DMS53 treated with DMSO at 0.1 percent for 48 hours (cell line): Measurements from ENCODE around the gene EMILIN1.

ENCODE experiments used
- DNase-seq: peaks from one replicate; lab custom pipeline; 2025; ENCODE audit not compliant: unreplicated experiment; lab: John Stamatoyannopoulos, UW

Gene EMILIN1

DNA sequence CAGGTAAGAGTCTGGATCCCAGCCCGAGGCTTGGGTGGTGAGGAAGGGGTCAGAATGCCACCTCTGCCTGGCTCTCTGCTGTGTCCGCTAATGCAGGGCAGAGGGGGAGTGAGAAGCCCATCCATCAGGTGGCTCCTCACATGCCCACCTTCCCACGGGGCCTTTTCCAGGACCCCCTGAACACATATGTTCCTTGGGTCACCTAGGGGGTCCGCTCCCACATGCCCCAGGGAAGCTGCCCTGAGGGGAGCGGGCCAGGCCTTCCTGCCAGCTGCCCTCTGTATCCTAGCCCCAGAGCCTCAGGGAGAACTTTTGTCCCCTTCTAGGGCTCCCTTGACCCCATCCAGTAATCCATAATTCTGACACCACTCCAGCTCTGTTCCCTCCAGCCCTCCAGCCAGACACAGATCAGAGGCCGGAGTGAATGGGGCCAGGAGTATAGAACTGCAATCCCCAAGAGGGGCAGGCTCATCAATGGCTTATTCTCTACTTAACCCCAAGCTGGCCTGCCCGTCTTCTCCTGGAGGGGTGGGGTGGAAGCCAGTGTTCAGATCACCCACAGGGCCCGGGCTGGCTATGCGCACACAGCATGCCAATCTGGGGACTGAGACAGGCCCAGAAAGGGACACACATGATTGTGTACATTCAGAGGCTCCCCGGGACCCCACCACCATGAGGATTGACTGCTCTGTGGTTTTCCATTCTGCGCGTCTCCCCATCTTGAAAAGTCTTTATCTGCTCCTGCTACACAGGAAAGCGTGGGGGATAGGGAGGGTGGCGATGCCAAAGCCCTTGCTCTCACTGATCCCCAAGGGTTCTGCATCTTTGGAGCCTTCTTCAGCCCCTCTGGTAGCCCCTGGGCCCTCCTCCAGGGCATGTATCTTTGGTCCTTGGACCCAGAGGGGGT, 1.1 kb downstream of the EMILIN1 start:
- no peak for DNase-seq

DNA sequence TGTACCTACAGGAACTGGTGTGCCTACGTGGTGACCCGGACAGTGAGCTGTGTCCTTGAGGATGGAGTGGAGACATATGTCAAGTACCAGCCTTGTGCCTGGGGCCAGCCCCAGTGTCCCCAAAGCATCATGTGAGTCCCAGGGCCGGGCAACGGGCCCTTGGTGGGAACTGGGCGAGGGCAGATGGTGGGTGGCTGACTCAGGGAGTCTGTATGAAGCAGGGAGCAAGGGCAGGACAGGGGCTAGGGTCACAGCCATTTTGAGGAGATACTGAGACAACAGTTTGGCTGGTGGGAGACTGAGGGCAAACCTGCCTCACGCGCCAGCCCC, 1.7 kb downstream of the EMILIN1 start:
- no peak for DNase-seq

DNA sequence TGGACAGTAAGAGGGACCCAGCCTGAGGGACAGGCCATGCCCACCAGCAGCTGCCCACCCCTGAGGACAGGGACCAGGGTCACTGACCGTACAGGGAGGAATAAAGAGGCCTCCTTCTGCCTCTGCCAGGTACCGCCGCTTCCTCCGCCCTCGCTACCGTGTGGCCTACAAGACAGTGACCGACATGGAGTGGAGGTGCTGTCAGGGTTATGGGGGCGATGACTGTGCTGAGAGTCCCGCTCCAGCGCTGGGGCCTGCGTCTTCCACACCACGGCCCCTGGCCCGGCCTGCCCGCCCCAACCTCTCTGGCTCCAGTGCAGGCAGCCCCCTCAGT, 2.2 kb downstream of the EMILIN1 start:
- DNase-seq, result no peak

DNA sequence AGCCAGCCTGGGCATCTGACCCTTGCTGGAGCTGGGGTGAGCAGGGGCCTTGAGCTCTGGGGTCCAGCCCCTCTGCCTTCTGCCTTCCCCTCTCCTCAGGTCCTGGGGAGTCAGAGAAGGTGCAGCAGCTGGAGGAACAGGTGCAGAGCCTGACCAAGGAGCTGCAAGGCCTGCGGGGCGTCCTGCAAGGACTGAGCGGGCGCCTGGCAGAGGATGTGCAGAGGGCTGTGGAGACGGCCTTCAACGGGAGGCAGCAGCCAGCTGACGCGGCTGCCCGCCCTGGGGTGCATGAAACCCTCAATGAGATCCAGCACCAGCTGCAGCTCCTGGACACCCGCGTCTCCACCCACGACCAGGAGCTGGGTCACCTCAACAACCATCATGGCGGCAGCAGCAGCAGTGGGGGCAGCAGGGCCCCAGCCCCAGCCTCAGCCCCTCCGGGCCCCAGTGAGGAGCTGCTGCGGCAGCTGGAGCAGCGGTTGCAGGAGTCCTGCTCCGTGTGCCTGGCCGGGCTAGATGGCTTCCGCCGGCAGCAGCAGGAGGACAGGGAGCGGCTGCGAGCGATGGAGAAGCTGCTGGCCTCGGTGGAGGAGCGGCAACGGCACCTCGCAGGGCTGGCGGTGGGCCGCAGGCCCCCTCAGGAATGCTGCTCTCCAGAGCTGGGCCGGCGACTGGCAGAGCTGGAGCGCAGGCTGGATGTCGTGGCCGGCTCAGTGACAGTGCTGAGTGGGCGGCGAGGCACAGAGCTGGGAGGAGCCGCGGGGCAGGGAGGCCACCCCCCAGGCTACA, 3.8 kb downstream of the EMILIN1 start:
- DNase-seq, result no peak

DNA sequence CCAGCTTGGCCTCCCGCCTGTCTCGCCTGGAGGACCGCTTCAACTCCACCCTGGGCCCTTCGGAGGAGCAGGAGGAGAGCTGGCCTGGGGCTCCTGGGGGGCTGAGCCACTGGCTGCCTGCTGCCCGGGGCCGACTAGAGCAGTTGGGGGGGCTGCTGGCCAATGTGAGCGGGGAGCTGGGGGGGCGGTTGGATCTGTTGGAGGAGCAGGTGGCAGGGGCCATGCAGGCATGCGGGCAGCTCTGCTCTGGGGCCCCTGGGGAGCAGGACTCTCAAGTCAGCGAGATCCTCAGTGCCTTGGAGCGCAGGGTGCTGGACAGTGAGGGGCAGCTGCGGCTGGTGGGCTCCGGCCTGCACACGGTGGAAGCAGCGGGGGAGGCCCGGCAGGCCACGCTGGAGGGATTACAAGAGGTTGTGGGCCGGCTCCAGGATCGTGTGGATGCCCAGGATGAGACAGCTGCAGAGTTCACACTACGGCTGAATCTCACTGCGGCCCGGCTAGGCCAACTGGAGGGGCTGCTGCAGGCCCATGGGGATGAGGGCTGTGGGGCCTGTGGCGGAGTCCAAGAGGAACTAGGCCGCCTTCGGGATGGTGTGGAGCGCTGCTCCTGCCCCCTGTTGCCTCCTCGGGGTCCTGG, 4.5 kb downstream of the EMILIN1 start:
- no peak for DNase-seq

DNA sequence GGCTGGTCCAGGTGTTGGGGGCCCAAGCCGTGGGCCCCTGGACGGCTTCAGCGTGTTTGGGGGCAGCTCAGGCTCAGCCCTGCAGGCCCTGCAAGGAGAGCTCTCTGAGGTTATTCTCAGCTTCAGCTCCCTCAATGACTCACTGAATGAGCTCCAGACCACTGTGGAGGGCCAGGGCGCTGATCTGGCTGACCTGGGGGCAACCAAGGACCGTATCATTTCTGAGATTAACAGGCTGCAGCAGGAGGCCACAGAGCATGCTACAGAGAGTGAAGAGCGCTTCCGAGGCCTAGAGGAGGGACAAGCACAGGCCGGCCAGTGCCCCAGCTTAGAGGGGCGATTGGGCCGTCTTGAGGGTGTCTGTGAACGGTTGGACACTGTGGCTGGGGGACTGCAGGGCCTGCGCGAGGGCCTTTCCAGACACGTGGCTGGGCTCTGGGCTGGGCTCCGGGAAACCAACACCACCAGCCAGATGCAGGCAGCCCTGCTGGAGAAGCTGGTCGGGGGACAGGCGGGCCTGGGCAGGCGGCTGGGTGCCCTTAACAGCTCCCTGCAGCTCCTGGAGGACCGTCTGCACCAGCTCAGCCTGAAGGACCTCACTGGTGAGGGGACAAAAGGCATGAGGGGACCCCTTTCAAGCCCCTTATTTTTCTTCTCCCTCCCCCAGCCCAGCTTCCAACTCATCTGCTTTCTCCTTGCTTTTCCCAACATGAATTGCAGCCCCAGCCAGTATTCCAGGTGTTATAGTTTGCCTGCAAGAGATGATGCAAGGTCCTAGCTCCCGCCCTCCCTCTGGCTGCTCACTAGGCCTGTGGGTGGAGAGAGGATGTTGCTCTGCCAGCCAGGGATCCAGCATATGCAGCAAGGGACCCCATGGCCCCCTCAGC, 5.2 kb downstream of the EMILIN1 start:
- DNase-seq, result no peak

DNA sequence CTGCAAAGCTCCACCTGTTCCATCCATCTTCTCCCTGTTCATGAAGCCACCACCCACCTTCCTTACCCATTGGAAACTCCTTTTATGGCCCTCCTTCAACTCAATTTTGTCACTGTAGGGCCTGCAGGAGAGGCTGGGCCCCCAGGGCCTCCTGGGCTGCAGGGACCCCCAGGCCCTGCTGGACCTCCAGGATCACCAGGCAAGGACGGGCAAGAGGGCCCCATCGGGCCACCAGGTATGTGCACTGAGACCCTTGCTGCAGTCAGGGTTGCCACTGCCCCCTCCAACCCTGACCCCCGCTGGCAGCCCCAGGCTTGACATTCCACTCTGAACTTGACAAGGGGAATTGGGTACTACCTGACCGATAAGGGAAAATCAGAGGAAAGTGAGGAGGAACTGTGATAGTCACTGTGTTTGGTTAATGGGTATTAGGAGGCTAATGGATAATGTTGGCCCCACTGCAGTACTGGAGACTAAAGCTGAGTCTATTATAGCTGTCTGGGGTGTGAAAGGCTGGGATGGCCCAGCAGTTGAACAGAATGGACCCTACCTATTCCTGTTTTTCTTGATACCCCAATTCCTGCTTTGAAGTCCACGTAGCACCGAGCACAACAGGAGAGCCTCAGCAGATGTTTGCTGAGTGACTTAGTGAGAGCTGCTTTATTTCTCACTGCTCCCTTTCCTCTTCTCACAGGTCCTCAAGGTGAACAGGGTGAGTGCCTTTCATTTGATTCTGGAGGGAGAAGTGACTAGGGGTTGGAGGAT, 6.1 kb downstream of the EMILIN1 start:
- DNase-seq, result no peak

DNA sequence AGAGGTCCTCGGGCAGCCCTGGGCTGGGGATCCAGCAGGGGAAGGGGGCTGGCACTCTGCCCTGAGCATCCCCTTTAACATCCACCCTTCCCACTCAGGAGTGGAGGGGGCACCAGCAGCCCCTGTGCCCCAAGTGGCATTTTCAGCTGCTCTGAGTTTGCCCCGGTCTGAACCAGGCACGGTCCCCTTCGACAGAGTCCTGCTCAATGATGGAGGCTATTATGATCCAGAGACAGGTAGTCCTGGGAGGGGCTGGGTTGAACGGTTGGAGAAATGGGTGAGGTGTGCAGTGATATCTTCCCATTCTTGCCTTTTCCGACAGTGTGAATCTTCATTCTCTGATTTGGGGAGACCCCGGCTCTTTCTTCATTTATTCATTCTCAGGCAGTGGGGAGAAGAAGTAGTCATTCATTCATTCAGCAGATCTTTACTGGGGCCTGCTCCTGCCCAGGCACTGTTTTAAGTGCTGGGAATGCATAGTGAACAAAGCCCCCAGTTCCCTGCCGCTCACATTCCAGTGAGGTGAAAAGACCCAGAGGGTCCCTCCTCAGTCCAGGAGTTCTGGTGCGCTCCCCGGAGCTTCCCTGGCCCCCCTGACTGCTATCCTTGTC, 6.8 kb downstream of the EMILIN1 start:
- DNase-seq, result no peak

DNA sequence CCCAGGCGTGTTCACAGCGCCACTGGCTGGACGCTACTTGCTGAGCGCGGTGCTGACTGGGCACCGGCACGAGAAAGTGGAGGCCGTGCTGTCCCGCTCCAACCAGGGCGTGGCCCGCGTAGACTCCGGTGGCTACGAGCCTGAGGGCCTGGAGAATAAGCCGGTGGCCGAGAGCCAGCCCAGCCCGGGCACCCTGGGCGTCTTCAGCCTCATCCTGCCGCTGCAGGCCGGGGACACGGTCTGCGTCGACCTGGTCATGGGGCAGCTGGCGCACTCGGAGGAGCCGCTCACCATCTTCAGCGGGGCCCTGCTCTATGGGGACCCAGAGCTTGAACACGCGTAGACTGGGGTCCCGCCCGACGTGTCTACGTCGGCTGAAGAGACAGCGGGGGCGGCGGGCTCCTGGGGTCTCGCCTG, 7.3 kb downstream of the EMILIN1 start:
- DNase-seq, result peak; percentile 7

DNA sequence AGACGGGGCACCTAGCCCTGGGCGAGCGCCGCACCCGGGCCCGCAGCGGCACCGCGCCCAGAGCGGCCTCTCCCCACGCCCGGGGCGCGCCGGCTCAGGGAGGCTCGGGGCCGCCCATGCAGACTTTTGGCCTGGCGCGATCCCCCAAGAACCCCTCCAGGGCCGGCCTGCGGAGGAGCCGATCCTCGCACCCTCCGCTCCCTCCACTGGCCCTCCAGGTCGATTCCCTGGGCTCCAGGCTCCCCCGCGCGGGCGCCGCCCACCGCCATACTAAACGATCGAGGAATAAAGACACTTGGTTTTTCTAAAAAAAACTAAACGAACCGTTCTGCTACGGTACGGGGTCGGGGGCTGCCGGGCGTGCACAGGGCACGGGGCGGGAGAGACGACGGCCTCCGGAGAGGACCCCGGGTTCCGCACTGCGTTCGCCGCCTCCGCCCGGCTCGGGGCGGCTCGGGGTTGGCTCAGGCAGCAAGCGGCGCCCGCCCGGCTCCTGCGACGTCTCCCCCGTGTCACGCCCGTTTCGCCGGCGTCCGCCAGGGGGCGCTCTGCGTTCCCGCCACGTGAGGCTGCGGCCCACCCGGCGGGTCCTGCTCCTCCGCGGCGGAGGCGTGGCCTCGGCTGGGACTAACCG, 7.8 kb downstream of the EMILIN1 start:
- DNase-seq, result peak; percentile 76

DNA sequence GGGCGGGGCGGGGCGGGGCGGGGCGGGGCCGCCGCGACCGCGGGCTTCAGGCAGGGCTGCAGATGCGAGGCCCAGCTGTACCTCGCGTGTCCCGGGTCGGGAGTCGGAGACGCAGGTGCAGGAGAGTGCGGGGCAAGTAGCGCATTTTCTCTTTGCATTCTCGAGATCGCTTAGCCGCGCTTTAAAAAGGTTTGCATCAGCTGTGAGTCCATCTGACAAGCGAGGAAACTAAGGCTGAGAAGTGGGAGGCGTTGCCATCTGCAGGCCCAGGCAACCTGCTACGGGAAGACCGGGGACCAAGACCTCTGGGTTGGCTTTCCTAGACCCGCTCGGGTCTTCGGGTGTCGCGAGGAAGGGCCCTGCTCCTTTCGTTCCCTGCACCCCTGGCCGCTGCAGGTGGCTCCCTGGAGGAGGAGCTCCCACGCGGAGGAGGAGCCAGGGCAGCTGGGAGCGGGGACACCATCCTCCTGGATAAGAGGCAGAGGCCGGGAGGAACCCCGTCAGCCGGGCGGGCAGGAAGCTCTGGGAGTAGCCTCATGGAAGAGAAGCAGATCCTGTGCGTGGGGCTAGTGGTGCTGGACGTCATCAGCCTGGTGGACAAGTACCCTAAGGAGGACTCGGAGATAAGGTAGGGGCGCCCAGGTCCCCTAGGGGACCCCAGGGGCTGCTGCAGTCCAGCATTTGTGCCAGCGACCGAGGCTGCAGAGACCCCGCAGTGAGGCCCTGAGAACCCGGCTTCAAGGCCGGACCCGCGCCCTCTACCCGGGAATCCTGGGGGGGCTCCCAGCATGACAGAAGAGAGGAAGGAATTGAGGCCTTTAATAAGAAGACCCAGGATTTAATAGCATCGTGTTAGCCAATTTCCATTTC, 8.5 kb downstream of the EMILIN1 start, which contains the start of gene KHK:
TSS of gene KHK (plus strand) at position 49 of the 870 bp plus-strand sequence. CDS start at position 537, 488 bp downstream.
- DNase-seq, result peak; percentile 38

DNA sequence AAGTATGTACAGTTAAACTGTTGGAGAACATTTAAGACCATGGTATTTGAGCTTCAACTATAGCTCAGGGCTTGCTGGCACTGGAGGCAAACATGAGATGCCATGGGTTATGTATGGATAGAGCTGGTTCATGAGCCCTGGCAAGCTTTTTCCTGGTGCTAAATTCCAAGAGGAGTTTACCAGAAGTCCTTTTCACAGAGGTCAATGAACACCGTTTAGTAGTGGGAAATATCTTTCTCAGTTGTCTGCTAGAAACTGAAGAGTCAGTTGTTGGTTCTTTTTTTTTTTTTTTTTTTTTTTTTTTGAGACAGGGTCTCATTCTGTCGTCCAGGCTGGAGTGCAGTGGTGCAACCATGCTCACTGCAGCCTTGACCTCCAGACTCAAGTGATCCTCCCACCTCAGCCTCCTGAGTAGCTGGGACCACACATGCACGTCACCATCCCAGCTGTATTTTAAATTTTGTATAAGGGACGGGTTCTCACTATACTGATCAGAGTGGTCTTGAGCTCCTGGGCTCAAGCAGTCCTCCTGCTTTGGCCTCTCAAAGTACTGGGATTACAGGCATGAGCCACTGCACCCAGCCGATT, 9.5 kb downstream of the EMILIN1 start:
- DNase-seq, result no peak

DNA sequence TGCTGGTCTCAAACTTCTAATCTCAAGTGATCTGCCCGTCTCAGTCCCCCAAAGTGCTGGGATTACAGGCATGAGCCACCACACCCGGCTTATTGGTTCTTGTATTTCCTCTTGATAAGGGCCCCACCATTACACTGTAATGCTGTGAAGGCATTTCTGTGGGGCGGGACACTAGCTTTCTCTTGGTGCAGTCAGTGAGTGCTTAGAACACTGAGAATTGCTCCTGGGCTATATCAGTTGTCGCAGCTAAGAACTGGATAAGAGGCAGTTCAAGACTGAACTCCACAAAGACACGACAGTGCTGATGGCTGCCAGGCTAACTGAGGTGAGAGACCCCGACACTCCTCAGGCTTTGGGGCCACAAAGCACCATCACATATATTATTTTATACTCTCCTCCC, 10.2 kb downstream of the EMILIN1 start:
- no peak for DNase-seq

DNA sequence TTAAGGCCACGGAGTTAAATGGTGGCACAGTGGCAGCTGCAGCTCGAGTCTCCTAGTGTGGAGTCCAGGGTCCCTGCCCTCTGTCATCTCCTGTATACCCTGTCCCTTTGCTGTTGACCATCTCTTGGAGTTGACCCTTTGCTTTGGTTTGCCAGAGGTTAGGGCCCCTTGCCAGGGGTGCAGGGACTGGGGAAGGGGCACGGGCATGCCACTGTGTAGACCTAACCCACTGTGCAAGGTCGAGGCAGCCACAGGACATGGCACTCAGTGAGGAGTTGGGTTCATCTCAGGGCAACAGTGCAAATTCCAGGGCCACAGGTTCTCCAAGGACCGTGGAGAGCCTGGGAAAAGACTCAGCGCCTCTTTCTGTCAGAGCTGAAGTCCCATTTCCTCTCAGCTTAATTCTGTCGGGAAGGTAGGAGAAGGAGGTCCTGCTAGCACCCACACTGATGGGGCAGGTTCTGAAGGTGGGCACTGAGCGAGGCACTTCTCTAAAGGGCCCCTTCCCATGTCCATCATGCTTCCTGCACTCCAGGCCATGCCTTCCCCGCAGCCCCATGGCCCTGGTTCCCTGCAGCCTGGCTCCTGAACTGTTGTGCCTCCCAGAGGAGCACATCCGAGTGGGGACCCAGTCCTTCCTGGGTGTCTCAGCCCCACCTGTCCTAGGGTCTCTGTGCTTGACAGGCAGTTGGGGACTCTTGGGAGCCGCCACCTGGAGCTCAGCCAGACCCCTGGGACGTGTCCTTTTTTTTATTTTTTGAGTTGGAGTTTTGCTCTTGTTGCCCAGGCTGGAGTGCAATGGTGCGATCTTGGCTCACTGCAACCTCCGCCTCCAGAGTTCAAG, 10.9 kb downstream of the EMILIN1 start:
- DNase-seq, result no peak

DNA sequence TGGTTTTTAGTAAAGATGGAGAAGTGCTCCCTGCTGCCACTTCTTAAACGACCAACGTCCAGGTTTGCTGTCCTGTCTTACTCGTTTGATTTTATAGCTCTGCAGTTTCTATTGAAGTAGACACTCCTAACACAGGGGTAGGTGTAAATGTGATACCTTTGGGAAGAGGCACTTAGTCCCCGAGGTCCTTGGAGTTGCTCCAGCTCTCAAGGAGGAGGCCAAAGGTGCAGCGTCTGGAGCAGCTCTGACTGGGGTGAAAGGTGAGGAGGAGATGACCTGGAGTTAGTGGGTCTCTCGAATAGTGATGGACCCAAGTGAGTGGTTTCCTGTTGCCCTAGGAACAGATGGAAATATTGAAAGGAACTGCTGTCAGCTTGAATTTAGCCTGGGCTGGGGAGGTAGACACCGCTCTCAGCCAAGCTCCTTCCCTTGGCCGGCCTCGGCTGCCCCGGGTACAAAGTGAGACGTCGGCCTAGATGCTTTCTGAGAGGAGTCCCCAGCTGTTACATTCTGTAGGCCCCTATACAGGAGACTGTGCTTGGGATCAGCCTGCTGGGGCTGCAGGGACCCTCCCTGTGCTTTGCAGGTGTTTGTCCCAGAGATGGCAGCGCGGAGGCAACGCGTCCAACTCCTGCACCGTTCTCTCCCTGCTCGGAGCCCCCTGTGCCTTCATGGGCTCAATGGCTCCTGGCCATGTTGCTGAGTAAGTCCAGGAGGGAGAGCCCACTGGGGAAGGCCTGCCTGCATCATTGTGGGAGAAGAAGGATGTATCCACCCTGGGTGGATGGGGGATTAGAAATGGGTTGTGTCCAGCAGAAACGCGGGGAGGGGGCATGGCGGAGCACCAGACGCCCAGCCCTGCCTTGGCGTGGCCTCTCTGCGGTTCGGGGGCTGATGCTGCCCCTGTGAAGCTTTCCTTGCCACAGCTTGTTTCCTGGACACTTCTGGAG, 13.6 kb downstream of the EMILIN1 start:
- no peak for DNase-seq
